OCI-LY1 (cell line): ENCODE data around the gene LPCAT3.
A peak's percentile ranks its signal among the peaks of the same experiment; 100 is the strongest.

Experiments used
- H2AFZ ChIP-seq: fragments of 200-600 bp; sonication (generic), shearing (Covaris generic); 2 replicates; pipeline ENCODE4 v1.6.0; 2014; ENCODE audit warnings: antibody characterized with exemption, mild to moderate bottlenecking, low read length
- H3F3A ChIP-seq: fragments of 200-600 bp; sonication (generic), shearing (Covaris generic); 2 replicates; pipeline ENCODE4 v1.6.0; 2014; ENCODE audit warnings: mild to moderate bottlenecking, antibody characterized with exemption, low read length, moderate library complexity; ENCODE audit not compliant: insufficient read depth
- H3K27ac ChIP-seq: fragments of 200-600 bp; sonication (generic); 2 replicates; pipeline ENCODE4 v1.5.1; 2014; ENCODE audit warnings: low read length, mixed run types, mild to moderate bottlenecking, low read depth; ENCODE audit not compliant: poor library complexity, severe bottlenecking
- H3K27me3 ChIP-seq: fragments of 200-600 bp; sonication (generic); 2 replicates; pipeline ENCODE4 v1.6.0; 2014; ENCODE audit warnings: antibody characterized with exemption, mild to moderate bottlenecking, low read length, moderate library complexity; ENCODE audit not compliant: insufficient read depth
- H3K36me3 ChIP-seq: fragments of 200-600 bp; sonication (generic); 2 replicates; pipeline ENCODE4 v1.6.1; 2014; ENCODE audit warnings: mild to moderate bottlenecking, antibody characterized with exemption, low read length, moderate library complexity, mixed read lengths; ENCODE audit not compliant: insufficient read depth
- H3K4me1 ChIP-seq: fragments of 200-600 bp; sonication (generic); 2 replicates; pipeline ENCODE4 v1.5.1; 2014; ENCODE audit warnings: mild to moderate bottlenecking, low read length, moderate library complexity; ENCODE audit not compliant: insufficient read depth, severe bottlenecking
- H3K4me2 ChIP-seq: fragments of 200-600 bp; sonication (generic), shearing (Covaris generic); 2 replicates; pipeline ENCODE4 v1.6.1; 2014; ENCODE audit warnings: low read length
- H3K4me3 ChIP-seq: fragments of 200-600 bp; sonication (generic); 2 replicates; pipeline ENCODE4 v1.5.1; 2014; ENCODE audit warnings: low read length, low read depth, mild to moderate bottlenecking, mixed read lengths; ENCODE audit not compliant: poor library complexity, severe bottlenecking
- H3K79me2 ChIP-seq: fragments of 200-600 bp; shearing (Covaris generic); 2 replicates; pipeline ENCODE4 v1.6.1; 2016; ENCODE audit warnings: mixed run types, low read length, mixed read lengths; ENCODE audit not compliant: insufficient read depth
- H3K9ac ChIP-seq: fragments of 200-600 bp; sonication (generic), shearing (Covaris generic); 2 replicates; pipeline ENCODE4 v1.6.1; 2014; ENCODE audit warnings: mild to moderate bottlenecking, low read length, mixed read lengths
- H3K9me2 ChIP-seq: fragments of 200-600 bp; sonication (generic), shearing (Covaris generic); 2 replicates; pipeline ENCODE4 v1.6.1; 2014; ENCODE audit warnings: low read depth, mild to moderate bottlenecking, low read length, mixed read lengths
- H3K9me3 ChIP-seq: fragments of 200-600 bp; shearing (Covaris generic); 2 replicates; pipeline ENCODE4 v1.6.1; 2014; ENCODE audit warnings: low read length, mixed read lengths
- H4K20me1 ChIP-seq: fragments of 200-600 bp; sonication (generic), shearing (Covaris generic); 2 replicates; pipeline ENCODE4 v1.6.0; 2016; ENCODE audit warnings: mild to moderate bottlenecking, low read length; ENCODE audit not compliant: insufficient read depth
- CTCF ChIP-seq: fragments of 200-600 bp; sonication (generic), shearing (Covaris generic); IDR thresholded peaks from 2 replicates; pipeline ENCODE4 v1.5.1; 2017; ENCODE audit warnings: mild to moderate bottlenecking, antibody characterized with exemption, low read length, moderate library complexity, mixed read lengths
- EZH2 ChIP-seq: fragments of 200-600 bp; sonication (generic), shearing (Covaris generic); IDR thresholded peaks from 2 replicates; pipeline ENCODE4 v1.8.0; 2017; ENCODE audit warnings: borderline replicate concordance, mixed run types, mild to moderate bottlenecking, antibody characterized with exemption, low read length, moderate library complexity, mixed read lengths

Gene LPCAT3

GRCh38 chr12:6959058-6959804, 59.0 kb downstream of the LPCAT3 start:
- H3K9ac ChIP-seq = no peak overlapping the region
- no peaks in the 10 kb centered on the region for H3K79me2 ChIP-seq
- H3K4me1 ChIP-seq = peaks cover 42% of the 10 kb centered on the region
- H2AFZ ChIP-seq = no peak overlapping the region
- no peak for TF ChIP-seq CTCF
- no peak for TF ChIP-seq EZH2
- no peak overlapping the region for H3K4me3 ChIP-seq
- H3K9me2 ChIP-seq = no peaks in the 10 kb centered on the region
- no peaks in the 10 kb centered on the region for H3K9me3 ChIP-seq
- H3K27me3 ChIP-seq = peaks cover 10% of the 10 kb centered on the region; the same call in 1 of the 2 replicates
- peaks cover 3% of the 10 kb centered on the region for H3K36me3 ChIP-seq
- H3F3A ChIP-seq = no peaks in the 10 kb centered on the region
- H3K27ac ChIP-seq = no peak overlapping the region
- H4K20me1 ChIP-seq = no peaks in the 10 kb centered on the region
- H3K4me2 ChIP-seq = peak overlapping the region; percentile 29

GRCh38 chr12:6958609-6959057, 59.6 kb downstream of the LPCAT3 start:
- no peaks in the 10 kb centered on the region for H3K9me3 ChIP-seq
- peaks cover 42% of the 10 kb centered on the region for H3K4me1 ChIP-seq
- TF ChIP-seq CTCF = no peak
- TF ChIP-seq EZH2 = no peak
- H3F3A ChIP-seq = no peaks in the 10 kb centered on the region
- no peaks in the 10 kb centered on the region for H3K36me3 ChIP-seq
- H3K27me3 ChIP-seq = peaks cover 10% of the 10 kb centered on the region; the same call in 1 of the 2 replicates
- no peaks in the 10 kb centered on the region for H4K20me1 ChIP-seq
- peak overlapping the region; percentile 29 for H3K4me2 ChIP-seq
- no peak overlapping the region for H3K4me3 ChIP-seq
- H3K9me2 ChIP-seq = no peaks in the 10 kb centered on the region
- H3K27ac ChIP-seq = no peak overlapping the region
- no peaks in the 10 kb centered on the region for H3K79me2 ChIP-seq
- H2AFZ ChIP-seq = no peak overlapping the region
- no peak overlapping the region for H3K9ac ChIP-seq

- Histone ChIP-seq H3K27ac (no peak overlapping the region), H3K4me3 (no peak overlapping the region), H3K27me3 (peaks cover 10% of the 10 kb centered on the region; the same call in 1 of the 2 replicates), H3K4me2 (no peak overlapping the region), H4K20me1 (no peaks in the 10 kb centered on the region), H3F3A (no peaks in the 10 kb centered on the region), H3K9me2 (no peaks in the 10 kb centered on the region), H3K79me2 (no peaks in the 10 kb centered on the region), H3K36me3 (no peaks in the 10 kb centered on the region), H3K9ac (no peak overlapping the region), H3K9me3 (no peaks in the 10 kb centered on the region), H3K4me1 (peaks cover 46% of the 10 kb centered on the region), H2AFZ (no peak overlapping the region)
- TF ChIP-seq CTCF (no peak), EZH2 (no peak)
These were observed 60.3 kb downstream of the LPCAT3 start for GRCh38 chr12:6957741-6958608.
